Stimulated activated CD8-positive, alpha-beta memory T cell treated with anti-CD3 and anti-CD28 coated beads, Interleukin-12 subunit alpha, Interleukin-12 subunit beta, amount 100 ng/mL, for 1 hour (primary cell): Measurements from ENCODE around the gene FGD3.
"Not testable (repeated sequence)": the region's sequence is repeated elsewhere in the genome, so short reads cannot be mapped to it uniquely, and the experiment has no call there.

ENCODE experiments used
- DNase-seq: peaks from one replicate; pipeline ENCODE4 v3.0.0-alpha.2; 2020; ENCODE audit warnings: low read depth

The FGD3 gene

DNA sequence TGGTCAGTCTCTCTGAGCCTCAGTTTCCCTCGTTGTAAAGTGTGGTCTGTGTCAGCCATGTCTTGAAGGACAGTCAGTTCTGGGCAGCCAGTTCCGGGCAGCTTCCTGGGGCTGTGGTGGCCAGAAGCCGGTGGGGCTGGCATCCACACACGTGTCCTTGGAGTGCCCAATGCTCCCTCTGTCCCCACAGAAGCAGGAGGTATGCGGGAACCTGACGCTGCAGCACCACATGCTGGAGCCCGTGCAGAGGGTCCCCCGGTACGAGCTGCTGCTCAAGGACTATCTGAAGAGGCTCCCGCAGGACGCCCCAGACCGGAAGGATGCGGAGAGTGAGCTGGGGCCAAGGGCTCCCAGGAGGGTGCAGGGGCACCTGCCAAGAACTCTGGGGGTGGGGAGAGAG lies 62.7 kb downstream of the FGD3 start:
- no peak for DNase-seq

DNA sequence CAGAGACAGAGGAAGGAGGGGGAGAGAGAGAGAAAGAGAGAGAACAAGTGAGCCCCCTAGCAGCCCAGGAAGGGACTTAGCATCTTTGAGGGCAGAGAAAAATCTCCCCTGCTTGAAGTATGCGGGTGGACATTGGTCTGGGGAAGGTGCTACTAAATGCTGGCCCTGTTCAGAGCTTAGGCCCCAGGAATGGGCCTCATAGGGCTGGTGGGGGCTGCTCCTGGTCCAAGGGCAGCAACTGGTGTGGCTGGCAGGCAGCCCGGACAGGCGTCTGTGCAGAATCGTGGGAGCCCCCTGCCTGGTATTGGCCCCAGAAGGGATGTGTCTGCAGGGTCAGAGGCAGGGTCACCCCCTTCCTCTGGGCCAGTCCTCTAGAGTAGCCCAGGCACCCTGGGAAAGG lies 63.4 kb downstream of the FGD3 start:
- DNase-seq = no peak

DNA sequence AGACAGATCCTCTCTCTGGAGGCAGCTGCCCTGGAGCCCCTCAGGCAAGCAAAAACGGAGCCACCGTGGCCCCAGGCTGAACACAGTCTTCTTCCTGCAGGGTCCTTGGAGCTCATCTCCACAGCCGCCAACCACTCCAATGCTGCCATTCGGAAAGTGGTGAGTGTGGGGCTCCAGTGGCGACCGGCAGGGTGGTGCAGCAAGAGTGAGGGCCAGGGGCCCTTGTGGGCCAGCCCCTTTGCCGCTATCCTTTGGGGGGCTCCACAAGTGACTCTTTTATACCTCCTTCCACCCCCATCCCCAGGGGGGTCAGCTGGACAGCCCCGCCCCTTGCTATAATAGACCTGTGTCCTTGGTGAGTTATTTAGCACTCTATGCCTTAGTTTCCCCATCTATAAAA lies 63.8 kb downstream of the FGD3 start:
- DNase-seq = no peak

DNA sequence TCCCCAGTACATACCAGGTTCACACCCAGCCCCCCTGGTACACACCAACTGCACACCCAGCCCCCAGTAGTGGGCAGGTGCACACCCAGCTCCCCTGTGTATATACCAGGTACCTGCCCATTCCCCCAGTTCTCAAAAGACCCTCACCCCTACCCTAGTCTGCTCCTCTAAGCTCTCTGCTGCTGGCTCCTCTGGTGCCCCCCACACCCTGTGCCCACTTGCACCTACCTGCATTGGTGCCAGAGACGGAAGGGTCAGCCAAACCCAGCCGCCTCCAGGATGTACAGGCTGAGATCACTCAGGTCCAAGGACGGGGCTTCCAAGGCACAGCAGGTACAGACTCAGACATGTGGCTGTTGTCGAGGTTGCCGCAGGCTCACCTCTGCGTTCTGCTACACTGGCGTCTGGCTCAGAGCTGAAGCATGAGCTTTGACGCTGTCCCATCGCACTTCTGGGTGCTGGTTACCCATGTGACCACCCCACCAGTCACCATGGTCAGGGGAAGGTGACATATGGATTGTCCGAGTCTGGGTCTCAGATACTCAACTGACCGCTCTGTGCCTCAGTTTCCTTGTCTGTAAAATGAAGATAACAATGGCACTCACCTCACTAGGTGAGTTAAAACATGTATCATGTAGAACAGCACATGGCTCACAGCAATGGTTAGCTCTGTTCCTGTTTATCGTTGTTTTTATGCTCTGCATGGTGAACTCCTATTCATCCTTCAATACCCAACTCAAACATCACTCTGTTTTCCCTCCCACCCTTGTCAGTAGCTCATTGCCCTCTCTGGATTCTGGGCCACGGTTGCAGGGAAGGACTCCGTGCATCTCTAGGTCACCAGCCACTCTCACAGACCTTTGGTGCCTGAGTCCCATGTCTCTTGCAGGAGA lies 65.9 kb downstream of the FGD3 start:
- no peak for DNase-seq

DNA sequence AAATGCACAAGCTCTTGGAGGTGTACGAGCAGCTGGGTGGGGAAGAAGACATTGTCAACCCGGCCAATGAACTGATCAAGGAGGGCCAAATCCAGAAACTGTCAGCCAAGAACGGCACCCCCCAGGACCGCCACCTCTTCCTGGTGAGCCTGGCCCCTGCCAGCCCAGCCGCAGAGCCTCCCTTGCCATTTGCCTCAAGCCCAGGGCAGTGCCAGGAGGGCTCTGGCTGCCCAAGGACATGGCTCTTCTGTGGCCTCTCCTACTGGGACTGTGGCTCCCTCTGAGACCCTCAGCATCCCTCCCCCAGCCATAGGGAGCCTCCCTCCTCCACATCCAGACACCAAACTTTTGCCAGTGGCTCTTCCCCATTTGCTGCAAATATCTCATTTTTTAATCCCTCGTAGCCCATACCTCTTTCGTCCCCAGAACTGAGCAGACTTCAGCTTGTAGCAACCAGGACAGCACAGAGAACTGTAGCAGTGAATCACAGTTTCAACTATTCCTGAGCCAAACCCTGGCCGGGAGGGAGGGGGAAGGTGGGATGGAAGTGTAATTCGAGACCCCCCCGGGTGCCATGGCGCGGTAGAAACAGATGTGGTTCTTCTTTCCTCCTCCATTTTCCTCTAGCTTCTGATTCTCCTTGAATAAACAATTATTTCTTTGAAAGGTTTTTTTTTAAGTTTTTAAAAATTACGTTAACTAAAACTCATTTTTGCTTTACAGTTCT lies 66.7 kb downstream of the FGD3 start:
- DNase-seq = no peak

DNA sequence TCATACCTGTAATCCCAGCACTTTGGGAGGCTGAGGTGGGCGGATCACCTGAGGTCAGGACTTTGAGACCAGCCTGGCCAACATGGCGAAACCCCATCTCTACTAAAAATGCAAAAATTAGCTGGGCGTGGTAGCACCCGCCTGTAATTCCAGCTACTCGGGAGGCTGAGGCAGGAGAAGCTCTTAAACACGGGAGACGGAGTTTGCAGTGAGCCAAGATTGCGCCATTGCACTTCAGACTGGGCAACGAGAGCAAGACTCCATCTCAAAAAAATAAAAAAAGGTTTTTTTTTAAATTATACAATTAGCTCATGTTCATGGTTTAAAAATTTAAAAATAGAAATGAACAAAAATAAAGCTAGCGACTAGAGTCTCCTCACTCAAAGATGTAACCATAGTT lies 67.9 kb downstream of the FGD3 start:
- DNase-seq = not testable (repeated sequence)

DNA sequence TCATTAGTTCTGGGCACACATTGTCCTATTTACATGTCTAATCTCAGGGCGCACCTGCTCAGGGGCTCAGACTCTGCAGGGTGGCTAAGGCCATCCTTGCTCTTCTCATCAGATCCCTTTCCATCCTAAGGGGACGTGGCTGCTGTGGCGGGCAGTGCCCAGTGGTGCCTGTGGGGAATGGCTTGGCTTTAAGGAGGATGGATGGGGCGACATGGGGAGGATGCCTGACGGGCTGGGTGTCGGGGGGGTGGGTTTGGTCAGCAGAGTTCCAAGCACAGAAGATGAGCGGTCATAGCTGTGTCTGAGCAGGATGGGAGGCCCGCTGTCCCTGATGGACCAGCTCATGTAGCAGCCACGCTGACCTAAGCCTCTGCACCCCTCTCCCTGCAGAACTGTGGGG lies 70.3 kb downstream of the FGD3 start:
- no peak for DNase-seq

DNA sequence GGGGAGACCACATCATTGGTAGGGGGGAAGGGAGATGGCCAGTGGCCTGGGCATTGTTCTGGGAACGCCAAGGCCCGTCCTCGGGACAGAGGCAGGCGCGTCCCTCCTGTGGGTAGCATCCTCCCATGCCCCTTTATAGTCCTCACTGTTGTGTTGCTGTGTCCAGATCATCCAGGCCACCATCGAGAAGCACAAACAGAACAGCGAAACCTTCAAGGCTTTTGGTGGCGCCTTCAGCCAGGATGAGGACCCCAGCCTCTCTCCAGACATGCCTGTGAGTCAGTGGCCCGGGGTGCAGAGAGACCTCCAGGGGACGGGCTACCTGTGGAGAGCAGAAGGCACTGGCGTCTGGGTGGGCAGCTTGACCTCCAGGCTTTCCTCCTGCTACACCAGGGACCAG lies 72.8 kb downstream of the FGD3 start:
- no peak for DNase-seq

DNA sequence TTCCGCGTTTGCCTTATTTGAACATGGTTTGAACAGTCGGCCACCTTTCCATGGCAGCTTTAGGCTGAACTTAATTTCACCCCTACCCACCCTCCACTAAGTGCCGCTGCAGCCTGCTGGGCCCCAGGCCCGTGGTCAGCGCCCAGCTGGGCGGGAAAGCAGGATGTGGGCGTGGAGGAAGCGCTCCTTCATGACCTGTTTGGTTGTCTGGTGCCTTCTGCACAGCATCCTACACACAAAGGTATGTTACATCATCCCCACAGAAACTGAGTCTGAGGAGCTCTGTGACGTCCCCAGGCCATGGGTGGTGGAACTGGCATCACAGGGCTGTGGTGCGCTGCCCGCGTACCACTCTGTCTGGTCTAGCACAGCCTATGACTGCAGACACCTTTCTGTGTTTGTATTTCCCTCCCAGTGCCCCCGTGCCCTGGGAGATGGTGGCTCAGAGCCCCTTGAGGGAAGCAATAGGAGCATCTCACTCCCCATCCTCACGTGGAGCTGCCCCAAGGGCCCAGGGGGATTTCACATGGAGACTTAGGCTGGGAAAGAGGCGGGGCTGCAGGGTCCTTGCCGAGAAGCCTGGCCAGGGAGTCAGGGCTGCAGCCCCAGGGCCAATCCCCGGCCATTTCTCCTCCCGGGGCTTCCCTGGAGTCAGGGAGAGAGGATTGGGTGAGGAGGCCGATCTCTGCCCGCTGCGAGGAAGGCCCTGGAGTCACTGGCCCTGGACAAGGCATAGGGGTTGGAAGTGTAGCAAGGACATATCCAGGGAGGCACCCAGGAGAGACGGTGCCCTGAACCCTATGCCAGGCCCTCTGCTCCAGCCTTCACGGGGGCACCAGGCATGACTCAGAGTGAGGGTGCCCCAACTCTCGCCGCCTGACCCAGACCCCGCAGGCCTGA lies 73.7 kb downstream of the FGD3 start:
- no peak for DNase-seq

DNA sequence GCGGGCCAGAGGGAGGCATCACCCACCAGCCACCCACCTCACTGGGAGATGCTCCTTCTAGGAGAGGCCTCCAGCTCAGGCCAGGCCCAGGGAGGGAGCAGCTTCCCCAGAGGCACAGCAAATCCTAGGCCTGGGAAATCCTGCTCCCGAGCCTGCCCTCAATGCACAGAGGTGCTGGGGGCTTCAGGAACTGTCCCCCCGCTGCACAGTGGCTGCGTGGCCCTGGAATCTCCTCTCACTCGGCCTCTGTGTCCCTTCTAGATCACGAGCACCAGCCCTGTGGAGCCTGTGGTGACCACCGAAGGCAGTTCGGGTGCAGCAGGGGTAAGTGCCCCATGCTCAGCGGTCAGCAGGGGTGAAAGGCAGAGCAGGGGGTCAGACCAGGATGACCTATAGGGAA lies 74.7 kb downstream of the FGD3 start:
- no peak for DNase-seq

DNA sequence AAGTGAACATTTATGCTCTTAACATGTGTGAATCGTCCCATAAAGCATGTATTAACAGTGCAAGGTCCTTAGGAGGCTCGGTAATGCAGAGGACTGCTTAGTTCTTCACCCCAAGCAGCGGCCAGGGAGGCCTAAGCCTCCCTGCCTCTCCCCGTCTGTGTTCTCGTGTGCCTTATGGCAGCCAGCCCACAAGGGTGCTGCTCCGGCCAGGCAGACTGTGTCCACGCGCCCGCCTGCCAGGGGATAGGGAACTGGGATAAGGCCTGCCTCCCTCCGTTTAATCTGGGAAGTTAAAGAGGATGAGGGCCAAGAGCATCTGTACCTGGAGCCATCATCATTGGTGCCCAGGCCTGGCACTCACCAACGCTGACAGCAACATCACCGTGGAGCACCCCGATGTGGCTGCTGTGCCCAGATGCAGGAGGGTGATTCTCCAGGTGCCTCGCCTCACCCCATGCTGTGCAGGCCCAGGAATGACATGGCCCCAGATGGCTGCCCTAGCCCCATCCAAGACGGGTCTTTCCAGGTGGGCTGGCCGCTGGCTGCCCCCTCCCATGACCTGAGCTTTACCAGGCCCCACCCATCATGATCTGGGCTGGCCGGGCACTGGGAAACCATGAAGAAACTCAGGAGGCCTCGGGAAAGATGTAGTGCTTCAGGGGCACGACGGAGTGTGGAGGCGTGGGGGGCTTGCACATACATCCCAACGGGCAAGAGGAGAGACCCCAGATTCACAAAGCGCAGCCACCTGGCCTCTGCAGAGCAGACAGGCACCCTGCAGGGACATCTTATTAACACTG lies 75.6 kb downstream of the FGD3 start:
- no peak for DNase-seq

DNA sequence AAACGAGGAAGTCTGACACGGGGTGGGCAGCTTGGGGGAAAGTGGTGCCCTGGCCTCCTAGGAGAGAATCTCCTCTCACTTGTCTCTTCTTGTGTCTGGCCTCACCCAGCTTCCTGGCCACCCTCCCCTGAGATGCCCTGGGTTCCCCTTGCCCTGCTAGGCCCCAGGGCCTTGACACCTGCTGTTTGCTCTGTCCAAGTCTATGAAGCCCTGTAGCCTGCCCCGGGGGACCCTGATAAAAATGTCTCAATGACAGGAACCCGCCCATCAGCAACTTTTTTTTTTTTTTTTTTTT lies 76.1 kb downstream of the FGD3 start:
- DNase-seq = no peak

DNA sequence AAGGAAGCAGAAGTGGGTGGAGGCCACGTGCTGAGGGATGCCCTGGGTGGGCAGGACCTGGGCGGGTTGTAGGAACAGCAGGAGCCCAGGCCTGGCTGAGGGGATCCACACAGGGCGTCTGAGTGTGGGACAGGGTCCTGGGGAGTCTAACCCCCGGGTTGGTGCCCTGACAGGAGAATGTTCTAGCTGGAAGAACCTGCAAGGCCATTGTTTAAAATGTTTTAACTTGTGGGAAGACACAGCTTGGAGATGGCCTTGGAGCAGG lies 77.3 kb downstream of the FGD3 start:
- no peak for DNase-seq

DNA sequence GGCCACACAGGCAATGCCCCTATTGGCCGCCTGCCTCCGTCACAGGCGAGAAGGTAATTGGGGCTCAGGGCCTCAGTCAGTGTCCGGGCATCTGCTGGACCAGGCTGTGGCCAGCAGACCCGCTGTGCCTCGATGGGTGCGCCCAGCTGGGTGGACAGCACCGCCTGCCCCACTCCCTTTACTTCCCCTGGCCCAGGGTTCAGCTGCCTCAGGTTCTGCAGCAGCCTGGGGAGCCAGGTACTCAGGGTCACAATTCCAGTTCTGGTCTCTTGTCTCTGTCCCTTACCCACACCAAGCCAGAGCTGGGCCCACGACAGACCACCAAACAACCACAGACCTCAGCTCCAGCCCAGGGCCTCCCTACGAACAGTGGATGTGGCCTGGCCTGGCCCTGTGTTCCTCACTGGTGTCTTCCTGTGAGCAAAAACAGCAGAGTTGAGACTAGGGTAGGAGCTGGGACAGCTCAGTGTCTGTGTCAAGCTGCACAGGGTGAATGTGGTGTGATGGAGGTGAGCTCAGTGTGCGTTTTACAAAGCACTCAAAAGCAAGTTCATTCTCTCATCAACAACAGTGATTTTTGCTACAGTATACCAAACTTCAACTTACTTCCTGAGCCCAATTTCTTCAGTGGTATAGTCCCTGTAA lies 77.8 kb downstream of the FGD3 start:
- no peak for DNase-seq

DNA sequence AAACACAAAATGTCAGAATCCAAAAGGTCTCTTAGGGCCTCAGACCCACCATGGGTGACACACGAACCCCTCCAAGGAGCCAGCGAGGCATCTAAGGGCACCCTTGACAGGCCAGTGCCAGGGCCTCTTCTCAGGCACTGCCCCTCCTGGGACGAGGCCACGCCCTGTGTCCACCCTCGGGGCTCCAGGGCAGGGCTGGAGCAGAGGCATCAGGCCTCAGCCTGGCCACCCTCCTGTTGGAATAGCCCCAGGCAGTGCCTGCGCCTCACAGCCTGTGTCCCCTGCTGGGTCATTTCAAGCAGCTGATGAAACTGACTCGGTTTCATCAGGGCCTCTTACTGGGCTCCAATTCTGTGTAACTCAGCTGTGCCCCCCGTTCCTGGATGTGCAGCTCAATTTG lies 78.4 kb downstream of the FGD3 start:
- no peak for DNase-seq

DNA sequence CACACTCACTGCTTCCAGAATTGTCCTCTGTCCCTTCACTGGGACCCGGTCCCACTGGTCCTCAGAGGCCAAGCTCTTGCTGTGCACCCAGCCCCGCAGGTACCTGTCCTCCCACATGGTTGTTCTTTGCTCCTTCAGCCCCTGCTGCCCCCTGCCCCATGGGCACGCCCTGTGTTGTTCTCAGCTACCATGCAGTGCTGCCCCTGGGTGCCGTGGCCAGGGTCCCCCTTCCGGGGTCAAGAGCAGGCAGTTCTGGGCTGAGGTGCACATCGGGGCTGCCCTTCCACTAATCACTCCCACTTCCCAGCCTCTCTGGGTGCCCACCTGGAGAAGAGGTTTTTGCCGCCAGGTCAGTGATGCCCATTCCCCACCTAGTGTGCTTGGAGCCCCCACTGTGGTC lies 79.3 kb downstream of the FGD3 start:
- no peak for DNase-seq

DNA sequence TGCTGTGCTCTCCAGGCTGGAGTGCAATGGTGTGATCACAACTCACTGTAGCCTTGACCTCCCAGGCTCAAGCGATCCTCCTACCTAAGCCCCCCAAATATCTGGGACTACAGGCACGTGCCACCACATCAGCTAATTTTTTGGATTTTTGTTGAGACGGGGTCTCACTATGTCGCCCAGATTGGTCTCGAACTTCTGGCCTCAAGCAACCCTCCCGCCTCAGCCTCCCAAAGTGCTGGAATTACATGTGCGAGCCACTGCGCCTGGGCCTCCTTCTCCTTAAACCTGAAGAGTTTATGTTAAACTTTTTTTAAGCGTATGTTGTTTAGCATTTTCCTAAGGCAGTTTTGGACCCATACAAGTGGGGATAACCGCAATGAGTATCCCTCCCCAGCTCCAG lies 80.4 kb downstream of the FGD3 start:
- DNase-seq = no peak

DNA sequence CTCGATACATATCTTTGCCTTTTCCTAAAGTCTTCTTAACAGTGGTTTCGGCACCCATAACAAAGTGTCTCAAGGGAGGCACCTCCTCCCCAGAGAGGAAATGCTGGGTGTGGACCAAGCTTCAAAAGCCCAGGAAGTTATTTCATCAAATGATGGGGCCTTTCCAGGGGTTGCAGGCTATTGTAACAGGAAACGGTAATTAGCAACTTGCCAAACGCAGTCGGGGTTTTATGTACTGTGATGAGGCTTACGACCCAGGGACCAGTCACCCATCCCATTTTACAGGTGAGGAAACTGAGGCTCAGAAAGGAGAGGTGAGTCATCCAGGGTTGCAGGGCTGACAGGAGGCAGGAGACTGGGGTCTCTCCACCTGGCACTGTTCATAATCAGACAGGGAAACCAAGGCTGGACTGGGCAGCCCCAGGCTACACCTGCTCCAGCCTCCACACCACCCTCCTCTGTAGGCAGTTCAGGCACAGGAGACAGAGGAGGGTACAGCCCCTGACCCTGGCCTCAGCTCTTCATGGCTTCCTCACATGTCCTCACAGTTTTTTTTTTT lies 81.2 kb downstream of the FGD3 start:
- DNase-seq = peak; percentile 33

DNA sequence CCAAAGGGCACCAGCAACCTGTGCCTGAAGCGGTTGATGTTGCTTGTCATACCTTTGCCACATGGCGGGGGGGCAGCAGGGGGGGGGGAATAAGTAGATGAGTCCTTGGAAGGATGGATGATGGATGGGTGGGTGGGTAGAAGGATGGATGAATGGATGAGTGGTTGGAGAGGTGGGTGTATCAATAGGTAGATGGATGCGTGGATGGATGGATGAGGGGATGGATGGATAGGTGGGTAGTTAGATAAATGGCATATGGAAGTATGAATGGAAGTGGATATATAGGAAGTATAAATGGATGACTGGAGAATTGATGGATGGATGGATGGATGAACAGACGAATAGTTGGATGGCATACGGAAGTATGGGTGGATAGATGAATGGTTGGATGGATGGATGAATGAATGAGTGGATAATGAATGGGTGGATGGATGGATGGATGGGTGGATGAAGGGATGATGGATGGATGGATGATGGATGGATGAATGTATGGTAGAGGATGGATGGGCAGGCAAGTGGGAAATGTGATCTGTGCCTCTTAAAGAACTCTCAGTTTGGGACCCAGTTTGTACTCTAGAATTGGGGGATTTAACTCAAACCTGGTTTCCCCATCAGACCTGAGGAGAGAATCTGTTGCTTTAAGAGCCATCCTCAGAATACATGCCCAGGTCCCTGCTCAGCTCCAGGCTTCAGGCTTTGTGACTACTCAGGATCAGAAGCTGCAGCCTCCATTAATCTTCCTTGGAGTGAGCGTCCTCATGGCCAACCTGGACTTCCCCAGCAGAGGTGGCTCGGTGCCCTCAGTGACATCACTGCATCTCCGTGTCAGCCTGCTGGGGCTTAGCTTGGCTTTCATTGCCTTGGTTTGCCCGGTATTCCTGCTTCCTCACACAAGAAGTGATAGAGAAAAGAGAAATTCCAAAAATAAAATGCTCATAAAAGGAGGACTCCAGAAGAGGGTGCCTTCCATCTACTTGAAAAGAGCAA lies 83.6 kb downstream of the FGD3 start:
- no peak for DNase-seq
